ENCODE measurements around the gene LRRN4. TPM values are rescaled to one million over a fixed set of nuclear protein-coding genes. Genes with fewer than 3 reads are reported as not detected.

LRRN4 gene
- polyA plus RNA-seq, 2 donors = 0.02 TPM; not detected in 1

DNA sequence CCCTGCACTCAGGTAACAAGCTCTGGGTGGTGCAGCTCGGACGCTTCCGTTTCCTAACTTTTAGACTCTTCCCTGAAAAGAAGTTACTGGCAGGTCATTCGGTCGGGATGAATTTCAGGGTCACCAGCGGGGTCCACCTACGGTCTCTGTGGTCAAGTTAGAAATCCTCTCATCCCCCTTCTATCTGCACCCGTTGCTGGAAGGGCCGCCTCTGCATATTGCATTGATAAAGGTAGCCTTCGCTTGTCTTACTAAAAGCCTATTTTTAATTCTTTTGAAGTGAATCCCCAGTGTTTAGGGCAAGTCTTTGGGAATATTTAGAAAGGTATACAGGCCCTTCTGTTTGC lies 47.3 kb downstream of the LRRN4 start:
- peaks cover 0 to 3% of the 10 kb centered on the region in 2 donors for H3K36me3 ChIP-seq (ENCODE audit: control insufficient read depth in 2 of 2, insufficient read depth in 2 of 2, low read length in 1 of 2)
- H3K27ac ChIP-seq (ENCODE audit: low read depth in 2 of 2, low read length in 1 of 2) = peak overlapping the region; percentile 76 to 85
- 0 to 1% methylated on average over 10 of the region's 10 CpGs for WGBS, 2 donors
- H3K27me3 ChIP-seq (ENCODE audit: control insufficient read depth in 1 of 2, insufficient read depth in 2 of 2, low read length in 2 of 2) = no peaks in the 10 kb centered on the region
- no peaks in the 10 kb centered on the region for H3K9me3 ChIP-seq (ENCODE audit: control insufficient read depth in 2 of 2, insufficient read depth in 1 of 2, low read depth in 1 of 2, low read length in 1 of 2)
- H3K4me3 ChIP-seq (ENCODE audit: low read depth in 1 of 2, low read length in 2 of 2) = peak overlapping the region; percentile 76 to 96
- H3K4me1 ChIP-seq (ENCODE audit: control insufficient read depth in 2 of 2, insufficient read depth in 2 of 2, low read length in 1 of 2) = peaks cover 2 to 3% of the 10 kb centered on the region in 2 donors

DNA sequence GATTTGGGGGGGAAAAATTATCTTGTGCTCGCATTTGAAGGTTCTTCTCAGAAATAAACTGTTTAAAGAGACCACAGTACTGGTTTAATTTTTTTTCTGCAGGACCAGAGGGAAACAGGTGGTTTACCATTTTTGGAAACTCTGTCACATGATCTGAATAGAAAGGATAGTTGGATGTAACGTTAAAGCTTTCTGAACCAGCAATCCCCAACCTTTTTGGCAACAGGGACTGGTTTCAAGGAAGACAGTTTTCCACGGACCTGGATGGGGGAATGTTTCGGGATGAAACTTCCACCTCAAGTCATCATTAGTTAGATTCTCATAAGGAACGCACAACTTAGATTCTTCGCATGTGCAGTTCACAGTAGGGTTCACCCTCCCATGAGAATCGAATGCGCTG lies 53.0 kb downstream of the LRRN4 start:
- Histone ChIP-seq H3K9me3 (ENCODE audit: control insufficient read depth in 2 of 2, insufficient read depth in 1 of 2, low read depth in 1 of 2, low read length in 1 of 2) (no peaks in the 10 kb centered on the region), H3K4me1 (ENCODE audit: control insufficient read depth in 2 of 2, insufficient read depth in 2 of 2, low read length in 1 of 2) (no peaks in the 10 kb centered on the region), H3K4me3 (ENCODE audit: low read depth in 1 of 2, low read length in 2 of 2) (no peak overlapping the region), H3K36me3 (ENCODE audit: control insufficient read depth in 2 of 2, insufficient read depth in 2 of 2, low read length in 1 of 2) (no peaks in the 10 kb centered on the region), H3K27me3 (ENCODE audit: control insufficient read depth in 1 of 2, insufficient read depth in 2 of 2, low read length in 2 of 2) (no peaks in the 10 kb centered on the region), H3K27ac (ENCODE audit: low read depth in 2 of 2, low read length in 1 of 2) (no peak overlapping the region)
- 77 to 79% methylated on average over 8 of the region's 8 CpGs for WGBS, 2 donors

DNA sequence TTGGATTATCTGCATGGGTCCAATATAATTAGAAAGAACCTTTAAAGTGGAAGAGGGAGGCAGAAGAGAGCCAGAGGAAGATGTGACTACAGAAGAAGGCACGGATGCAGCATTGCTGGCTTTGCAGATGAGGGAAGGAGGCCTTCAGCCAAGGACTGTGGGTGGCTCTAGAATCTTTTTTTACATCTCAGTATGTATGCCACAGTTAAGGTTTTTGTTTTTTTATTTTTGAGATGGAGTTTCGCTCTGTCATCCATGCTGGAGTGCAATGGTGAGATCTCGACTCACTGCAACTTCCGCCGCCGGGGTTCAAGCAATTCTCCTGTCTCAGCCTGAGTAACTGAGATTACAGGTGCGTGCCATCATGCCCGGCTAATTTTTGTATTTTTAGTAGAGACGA lies 54.1 kb downstream of the LRRN4 start:
- H3K27me3 ChIP-seq (ENCODE audit: control insufficient read depth in 1 of 2, insufficient read depth in 2 of 2, low read length in 2 of 2) = no peaks in the 10 kb centered on the region
- no peak overlapping the region for H3K27ac ChIP-seq (ENCODE audit: low read depth in 2 of 2, low read length in 1 of 2)
- no peak overlapping the region for H3K4me3 ChIP-seq (ENCODE audit: low read depth in 1 of 2, low read length in 2 of 2)
- 94 to 96% methylated on average over 9 of the region's 9 CpGs for WGBS, 2 donors
- no peaks in the 10 kb centered on the region for H3K4me1 ChIP-seq (ENCODE audit: control insufficient read depth in 2 of 2, insufficient read depth in 2 of 2, low read length in 1 of 2)
- no peaks in the 10 kb centered on the region for H3K9me3 ChIP-seq (ENCODE audit: control insufficient read depth in 2 of 2, insufficient read depth in 1 of 2, low read depth in 1 of 2, low read length in 1 of 2)
- no peaks in the 10 kb centered on the region for H3K36me3 ChIP-seq (ENCODE audit: control insufficient read depth in 2 of 2, insufficient read depth in 2 of 2, low read length in 1 of 2)

DNA sequence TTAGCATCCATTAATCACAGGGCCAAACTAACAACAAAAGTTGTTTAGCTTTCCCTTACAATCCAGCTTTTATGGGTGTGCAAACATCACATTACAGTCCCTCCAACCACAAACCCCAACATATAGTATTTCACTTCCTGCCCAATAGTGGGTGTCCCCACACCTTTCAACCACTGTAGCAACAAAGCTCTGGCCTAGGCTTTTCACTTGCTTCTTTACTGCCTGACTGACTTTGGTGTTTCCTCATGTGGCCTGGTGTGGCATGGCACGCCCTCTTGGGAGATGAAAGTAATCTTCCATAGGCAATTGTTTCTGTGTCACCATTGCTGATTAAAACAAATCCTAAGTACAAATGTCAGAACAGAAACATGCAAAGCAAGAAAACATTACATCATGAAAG lies 57.1 kb downstream of the LRRN4 start:
- Histone ChIP-seq H3K4me1 (ENCODE audit: control insufficient read depth in 2 of 2, insufficient read depth in 2 of 2, low read length in 1 of 2) (no peaks in the 10 kb centered on the region), H3K4me3 (ENCODE audit: low read depth in 1 of 2, low read length in 2 of 2) (no peak overlapping the region), H3K27me3 (ENCODE audit: control insufficient read depth in 1 of 2, insufficient read depth in 2 of 2, low read length in 2 of 2) (no peaks in the 10 kb centered on the region), H3K36me3 (ENCODE audit: control insufficient read depth in 2 of 2, insufficient read depth in 2 of 2, low read length in 1 of 2) (no peaks in the 10 kb centered on the region), H3K9me3 (ENCODE audit: control insufficient read depth in 2 of 2, insufficient read depth in 1 of 2, low read depth in 1 of 2, low read length in 1 of 2) (no peaks in the 10 kb centered on the region), H3K27ac (ENCODE audit: low read depth in 2 of 2, low read length in 1 of 2) (no peak overlapping the region)
- WGBS, 2 donors = 66 to 71% methylated on average over 1 of the region's 1 CpG

DNA sequence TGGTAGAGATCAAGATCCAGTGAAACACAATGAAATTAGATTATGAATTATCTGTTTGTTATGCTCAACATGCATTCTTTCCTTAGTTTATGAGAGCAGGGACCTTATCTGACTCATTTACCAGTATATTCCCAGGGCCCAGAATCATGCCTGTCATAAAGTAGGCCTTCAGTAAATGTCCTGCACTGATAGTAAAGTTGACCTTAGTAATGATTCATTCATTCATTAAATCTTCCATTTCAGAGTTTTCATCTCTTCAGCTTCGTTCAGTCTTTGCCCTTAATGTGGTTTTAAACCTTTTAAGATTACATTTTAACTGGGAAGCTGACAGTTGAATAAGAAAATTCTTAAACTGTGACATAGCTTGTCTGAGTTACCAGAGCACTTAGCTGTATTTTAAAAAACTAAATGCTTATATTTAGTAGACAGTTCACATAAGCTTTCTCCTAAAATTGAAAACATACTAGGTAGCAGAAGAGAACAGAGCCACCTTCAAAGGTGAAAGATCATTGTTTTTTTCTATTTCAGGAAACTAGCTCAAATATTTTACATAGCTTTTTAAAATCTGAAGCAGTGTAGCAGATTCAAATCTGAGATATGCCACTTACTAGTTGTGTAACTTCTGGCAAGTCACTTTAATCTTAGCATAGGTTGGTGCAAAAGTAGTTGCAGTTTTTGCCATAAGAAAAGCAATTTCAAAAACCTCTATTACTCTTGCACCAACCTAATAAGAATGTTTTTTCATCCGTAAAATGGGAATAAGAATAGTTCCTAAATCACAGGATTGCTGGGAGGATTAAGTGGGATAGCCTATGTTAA lies 62.0 kb downstream of the LRRN4 start:
- no peak overlapping the region for H3K4me3 ChIP-seq (ENCODE audit: low read depth in 1 of 2, low read length in 2 of 2)
- H3K27ac ChIP-seq (ENCODE audit: low read depth in 2 of 2, low read length in 1 of 2) = no peak overlapping the region
- H3K36me3 ChIP-seq (ENCODE audit: control insufficient read depth in 2 of 2, insufficient read depth in 2 of 2, low read length in 1 of 2) = no peaks in the 10 kb centered on the region
- H3K9me3 ChIP-seq (ENCODE audit: control insufficient read depth in 2 of 2, insufficient read depth in 1 of 2, low read depth in 1 of 2, low read length in 1 of 2) = no peaks in the 10 kb centered on the region
- WGBS, 2 donors = 67 to 68% methylated on average over 2 of the region's 2 CpGs
- no peaks in the 10 kb centered on the region for H3K27me3 ChIP-seq (ENCODE audit: control insufficient read depth in 1 of 2, insufficient read depth in 2 of 2, low read length in 2 of 2)
- no peaks in the 10 kb centered on the region for H3K4me1 ChIP-seq (ENCODE audit: control insufficient read depth in 2 of 2, insufficient read depth in 2 of 2, low read length in 1 of 2)

DNA sequence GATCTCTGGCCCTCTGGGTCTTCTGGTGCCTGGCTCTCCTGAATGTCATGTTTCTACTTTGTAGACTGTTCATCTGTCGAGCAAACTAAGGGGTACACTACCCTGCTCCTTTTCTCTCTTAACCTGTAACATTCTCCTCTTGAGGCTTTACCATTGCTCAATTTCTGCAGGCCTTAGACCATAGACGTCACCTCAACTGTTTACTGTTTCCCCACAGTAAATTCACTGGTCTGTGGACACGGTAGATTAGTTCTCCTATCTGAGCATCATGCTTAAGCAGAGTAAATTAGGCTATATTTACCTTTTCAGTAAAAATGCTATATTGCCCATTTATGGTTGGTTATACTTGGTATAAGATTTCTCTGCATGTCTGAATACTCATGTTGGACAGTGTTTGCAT lies 62.9 kb downstream of the LRRN4 start:
- WGBS, 2 donors = 93 to 94% methylated on average over 3 of the region's 3 CpGs
- Histone ChIP-seq H3K27me3 (ENCODE audit: control insufficient read depth in 1 of 2, insufficient read depth in 2 of 2, low read length in 2 of 2) (no peaks in the 10 kb centered on the region), H3K4me3 (ENCODE audit: low read depth in 1 of 2, low read length in 2 of 2) (no peak overlapping the region), H3K27ac (ENCODE audit: low read depth in 2 of 2, low read length in 1 of 2) (no peak overlapping the region), H3K36me3 (ENCODE audit: control insufficient read depth in 2 of 2, insufficient read depth in 2 of 2, low read length in 1 of 2) (no peaks in the 10 kb centered on the region), H3K4me1 (ENCODE audit: control insufficient read depth in 2 of 2, insufficient read depth in 2 of 2, low read length in 1 of 2) (no peaks in the 10 kb centered on the region), H3K9me3 (ENCODE audit: control insufficient read depth in 2 of 2, insufficient read depth in 1 of 2, low read depth in 1 of 2, low read length in 1 of 2) (no peaks in the 10 kb centered on the region)

Other genes with a start within 250 kb of the LRRN4 start
- under 1 TPM; 0.08 TPM for gene CHGB, start 142.6 kb downstream of the LRRN4 start, polyA plus RNA-seq
- gene TRMT6, start 103.5 kb downstream of the LRRN4 start, polyA plus RNA-seq = 10 to 100 TPM in 1 of 2 donors, 1 to 10 TPM in 1; 6.6 to 10.7 TPM
- gene MCM8, start 103.4 kb downstream of the LRRN4 start, polyA plus RNA-seq = 1 to 10 TPM; 2.5 to 2.9 TPM
- 10 to 100 TPM; 22.4 to 30.4 TPM for gene CRLS1, start 47.9 kb downstream of the LRRN4 start, polyA plus RNA-seq
- gene FERMT1, start 69.0 kb upstream of the LRRN4 start, polyA plus RNA-seq = 10 to 100 TPM; 10.9 to 14.0 TPM

All from esophagus (tissue), 2 donors.